ENCODE measurements around the gene CERK. TPM values are rescaled to one million over a fixed set of nuclear protein-coding genes. Genes with fewer than 3 reads are reported as not detected.
A peak's percentile ranks its signal among the peaks of the same experiment; 100 is the strongest.

Gene CERK
- total and polyA plus RNA-seq, 2 of the 13 experiments (the other 11 are each of a cell fraction or from before 2014, with no cell fraction given): 40.3 to 41.9 TPM

GRCh38 chr22:46661221-46661851 is 76.7 kb downstream of the CERK start:
- Histone ChIP-seq H3K27me3 (ENCODE audit: control insufficient read depth in 1 of 2, insufficient read depth in 2 of 2, low read length in 2 of 2) (no peaks in the 10 kb centered on the region; a peak in 1 of 5 replicates), H3K4me1 (ENCODE audit: insufficient read depth, low read length) (peaks cover 26% of the 10 kb centered on the region), H2AFZ (ENCODE audit: low read length) (no peak overlapping the region), H3K9me3 (ENCODE audit: low read length) (no peaks in the 10 kb centered on the region), H4K20me1 (ENCODE audit: insufficient read depth, low read length) (no peaks in the 10 kb centered on the region; the same call in 1 of the 2 replicates), H3K4me3 (replicated peaks in 1 of 3; ENCODE audit: insufficient read depth in 1 of 3, low read depth in 2 of 3, low read length in 3 of 3) (no peak overlapping the region), H3K4me2 (ENCODE audit: low read depth, low read length) (no peak overlapping the region; the same call in 1 of the 2 replicates), H3K36me3 (replicated peaks in 1 of 2; ENCODE audit: control insufficient read depth in 1 of 2, insufficient read depth in 2 of 2, low read length in 2 of 2) (peaks cover 2 to 11% of the 10 kb centered on the region in 2 experiments; a peak in 2 of 5 replicates), H3K9ac (ENCODE audit: insufficient read depth, low read depth, low read length) (no peak overlapping the region), H3K27ac (ENCODE audit: extremely low read length, insufficient read depth, low read length) (no peak overlapping the region), H3K79me2 (ENCODE audit: insufficient read depth, low read length) (no peaks in the 10 kb centered on the region)
- in situ Hi-C loops (cut with HindIII; ENCODE audit: extremely low pct_ligation_motif_present, low pct_unique_long_range_greater_than_20kb): loop anchor here (25.0 kb wide), 1 partner anchor 99 kb away; no protein-coding TSS in a partner anchor
- ATAC-seq (no peak), FAIRE-seq (no peak), DNase-seq (ENCODE audit: low spot score) (no peak)
- 76% methylated on average over 11 of the region's 22 CpGs for WGBS (ENCODE audit: low lambda C conversion rate)
- CTCF ChIA-PET (ENCODE audit: low intra/inter-chr PET ratio, low total read pairs): no interaction called here
- intact Hi-C loops (cut with micrococcal nuclease; ENCODE audit: unreplicated experiment): no loop called here
- POLR2A ChIA-PET: interaction anchor here (1.0 kb wide), 1 partner anchor 9 kb away, joined by 5 read pairs; no protein-coding TSS in a partner anchor
- BruUV-seq (replicated peaks): no TSS peak
- TF ChIP-seq PHF5A (CRISPR knock-in tag; IDR thresholded peaks at IDR 0.05; ENCODE audit: low read depth, unreplicated experiment) (no peak), CREB1 (IDR thresholded peaks at IDR 0.05) (peak; percentile 39), CREB1 (CRISPR knock-in tag; IDR thresholded peaks at IDR 0.05) (no peak), CREBL2 (CRISPR knock-in tag; IDR thresholded peaks at IDR 0.05; ENCODE audit: borderline replicate concordance) (no peak)

GRCh38 chr22:46660604-46661201 is 77.3 kb downstream of the CERK start:
- no peak overlapping the region for H3K9ac ChIP-seq (ENCODE audit: insufficient read depth, low read depth, low read length)
- CTCF ChIA-PET (ENCODE audit: low intra/inter-chr PET ratio, low total read pairs): no interaction called here
- intact Hi-C loops (cut with micrococcal nuclease; ENCODE audit: unreplicated experiment): no loop called here
- TF ChIP-seq XBP1 (CRISPR knock-in tag; IDR thresholded peaks at IDR 0.05) (no peak), SKI (IDR thresholded peaks at IDR 0.05; ENCODE audit: partially characterized antibody) (no peak), THAP8 (CRISPR knock-in tag; IDR thresholded peaks at IDR 0.05; ENCODE audit: borderline replicate concordance) (no peak), ATM (IDR thresholded peaks at IDR 0.05; ENCODE audit: borderline replicate concordance) (no peak), AHR (CRISPR knock-in tag; IDR thresholded peaks at IDR 0.05) (no peak), ZNF282 (IDR thresholded peaks at IDR 0.05; ENCODE audit: partially characterized antibody) (no peak), KDM5A (IDR thresholded peaks at IDR 0.05; ENCODE audit: borderline replicate concordance, low read length) (no peak), ARHGAP35 (CRISPR knock-in tag; IDR thresholded peaks at IDR 0.05; ENCODE audit: borderline replicate concordance) (no peak), ZNF724P (CRISPR knock-in tag; IDR thresholded peaks at IDR 0.05; ENCODE audit: borderline replicate concordance) (no peak), ZNF747 (CRISPR knock-in tag; IDR thresholded peaks at IDR 0.05; ENCODE audit: borderline replicate concordance) (no peak), ZNF782 (CRISPR knock-in tag; IDR thresholded peaks at IDR 0.05; ENCODE audit: borderline replicate concordance) (no peak), ZNF10 (CRISPR knock-in tag; IDR thresholded peaks at IDR 0.05; ENCODE audit: borderline replicate concordance, low read depth) (no peak), ZNF644 (CRISPR knock-in tag; IDR thresholded peaks at IDR 0.05; ENCODE audit: low read depth) (no peak), PRPF4 (IDR thresholded peaks at IDR 0.05; ENCODE audit: low read depth, low read length, poor library complexity, severe bottlenecking) (no peak)

More at GRCh38 chr22:46660604-46661201, 77.3 kb downstream of the CERK start:
- BruUV-seq (replicated peaks): no TSS peak
- in situ Hi-C loops (cut with HindIII; ENCODE audit: extremely low pct_ligation_motif_present, low pct_unique_long_range_greater_than_20kb): loop anchor here (25.0 kb wide), 1 partner anchor 98 kb away; no protein-coding TSS in a partner anchor
- WGBS (ENCODE audit: low lambda C conversion rate): 37% methylated on average over 11 of the region's 11 CpGs
- H3K4me2 ChIP-seq (ENCODE audit: low read depth, low read length): peak overlapping the region; percentile 46
- H3K27ac ChIP-seq (ENCODE audit: extremely low read length, insufficient read depth, low read length): no peak overlapping the region
- peak; percentile 15 for FAIRE-seq
- H2AFZ ChIP-seq (ENCODE audit: low read length): no peak overlapping the region
- POLR2A ChIA-PET: interaction anchor here (1.0 kb wide), 1 partner anchor 8 kb away, joined by 5 read pairs; no protein-coding TSS in a partner anchor
- no peak overlapping the region; a peak in 1 of 6 replicates for H3K4me3 ChIP-seq (replicated peaks in 1 of 3; ENCODE audit: insufficient read depth in 1 of 3, low read depth in 2 of 3, low read length in 3 of 3)
- H3K4me1 ChIP-seq (ENCODE audit: insufficient read depth, low read length): peaks cover 32% of the 10 kb centered on the region
- peaks cover 2 to 6% of the 10 kb centered on the region in 2 experiments; a peak in 2 of 5 replicates for H3K36me3 ChIP-seq (replicated peaks in 1 of 2; ENCODE audit: control insufficient read depth in 1 of 2, insufficient read depth in 2 of 2, low read length in 2 of 2)
- ATAC-seq: peak; percentile 65
- H4K20me1 ChIP-seq (ENCODE audit: insufficient read depth, low read length): no peaks in the 10 kb centered on the region; the same call in 1 of the 2 replicates
- DNase-seq (ENCODE audit: low spot score): peak; percentile 41
- H3K27me3 ChIP-seq (ENCODE audit: control insufficient read depth in 1 of 2, insufficient read depth in 2 of 2, low read length in 2 of 2): no peaks in the 10 kb centered on the region; a peak in 1 of 5 replicates
- H3K9me3 ChIP-seq (ENCODE audit: low read length): no peaks in the 10 kb centered on the region
- H3K79me2 ChIP-seq (ENCODE audit: insufficient read depth, low read length): no peaks in the 10 kb centered on the region

All from HepG2 (cell line).